Stimulated activated CD4-positive, alpha-beta T cell treated with anti-CD3 and anti-CD28 coated beads, Interleukin-15, amount 100 ng/mL, for 1 hour (primary cell): Measurements from ENCODE around the gene EFNA5.
"Not testable (repeated sequence)": the region's sequence is repeated elsewhere in the genome, so short reads cannot be mapped to it uniquely, and the experiment has no call there.

Experiments
- DNase-seq, 2 donors: peaks; one replicate each; pipeline ENCODE4 v3.0.0-alpha.2; 2020; ENCODE audit warnings: low read depth in 1 of 2, low spot score in 1 of 2

Gene EFNA5

DNA sequence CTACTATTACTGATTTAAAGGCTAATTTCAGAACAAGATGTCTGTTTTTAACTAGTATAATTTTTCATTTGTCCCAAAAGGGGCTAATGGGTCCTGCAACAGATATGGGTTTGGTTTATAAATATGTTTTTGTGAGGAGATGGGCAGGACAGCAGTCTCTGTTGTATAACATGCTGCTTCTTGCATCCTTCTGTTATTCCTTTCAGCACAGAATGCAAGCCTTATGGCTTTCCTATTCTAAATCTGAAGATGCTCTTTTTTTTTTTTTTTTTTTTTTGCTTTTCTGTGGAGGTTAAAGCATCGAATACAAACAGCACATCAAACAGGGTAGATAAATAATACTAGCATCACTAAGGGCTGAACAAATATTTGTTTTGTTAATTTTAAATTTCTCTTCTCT lies 235.7 kb downstream of the EFNA5 start:
- no peak for DNase-seq

DNA sequence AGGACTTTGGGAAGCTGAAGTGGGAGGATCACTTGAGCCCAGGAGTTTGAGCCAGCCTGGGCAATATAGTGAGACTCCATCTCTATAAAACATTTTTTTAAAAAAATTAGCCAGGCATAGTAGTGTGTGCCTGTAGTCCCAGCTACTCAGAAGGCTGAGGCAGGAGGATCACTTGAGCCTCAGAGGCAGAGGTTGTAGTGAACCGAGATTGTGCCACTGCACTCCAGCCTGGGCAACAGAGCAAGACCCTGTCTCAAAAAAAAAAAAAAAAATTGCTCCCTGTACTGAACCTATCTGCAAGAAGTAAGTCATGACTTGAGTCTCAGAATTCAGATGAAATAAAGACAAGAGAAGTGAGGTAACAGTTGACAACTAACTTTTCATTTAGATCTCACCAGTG lies 237.1 kb downstream of the EFNA5 start:
- DNase-seq = not testable (repeated sequence)

DNA sequence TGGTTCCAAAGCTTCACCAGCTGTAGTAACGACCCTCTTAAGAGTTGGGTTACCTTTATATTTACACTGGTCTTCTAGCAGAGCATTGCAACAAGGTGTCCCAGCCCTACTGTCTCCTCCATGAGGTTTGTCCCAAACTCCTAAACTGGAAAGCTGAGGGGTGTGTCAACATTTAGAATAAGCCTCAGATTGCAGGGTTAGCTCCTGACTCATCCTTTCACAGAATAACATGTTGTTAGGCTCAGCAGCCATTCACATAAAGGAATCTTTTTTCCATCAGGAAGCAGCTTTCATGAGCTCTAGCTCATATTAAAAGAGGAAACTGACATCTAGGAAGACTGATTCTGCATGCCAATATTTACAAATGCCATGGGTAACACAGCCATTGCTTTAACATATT lies 238.7 kb downstream of the EFNA5 start:
- no peak for DNase-seq

DNA sequence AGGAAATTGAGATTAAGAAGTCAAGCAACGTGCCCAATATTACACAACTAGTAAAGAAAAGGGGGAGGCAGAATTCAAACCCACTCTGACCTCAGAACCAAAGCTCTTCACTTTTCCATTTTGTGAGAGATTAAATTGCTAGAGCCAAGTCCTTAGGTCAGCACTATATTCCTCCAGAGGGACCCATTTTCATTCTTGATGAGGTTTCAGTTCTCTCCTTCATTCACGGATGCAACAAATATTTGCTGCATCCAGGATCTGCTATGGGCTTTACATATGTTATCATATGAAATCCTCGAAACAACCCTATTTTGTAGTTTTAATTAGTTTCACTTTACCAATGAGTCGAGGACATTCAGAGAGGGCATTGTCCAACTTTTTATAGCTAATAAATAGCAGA lies 239.2 kb downstream of the EFNA5 start:
- no peak for DNase-seq

DNA sequence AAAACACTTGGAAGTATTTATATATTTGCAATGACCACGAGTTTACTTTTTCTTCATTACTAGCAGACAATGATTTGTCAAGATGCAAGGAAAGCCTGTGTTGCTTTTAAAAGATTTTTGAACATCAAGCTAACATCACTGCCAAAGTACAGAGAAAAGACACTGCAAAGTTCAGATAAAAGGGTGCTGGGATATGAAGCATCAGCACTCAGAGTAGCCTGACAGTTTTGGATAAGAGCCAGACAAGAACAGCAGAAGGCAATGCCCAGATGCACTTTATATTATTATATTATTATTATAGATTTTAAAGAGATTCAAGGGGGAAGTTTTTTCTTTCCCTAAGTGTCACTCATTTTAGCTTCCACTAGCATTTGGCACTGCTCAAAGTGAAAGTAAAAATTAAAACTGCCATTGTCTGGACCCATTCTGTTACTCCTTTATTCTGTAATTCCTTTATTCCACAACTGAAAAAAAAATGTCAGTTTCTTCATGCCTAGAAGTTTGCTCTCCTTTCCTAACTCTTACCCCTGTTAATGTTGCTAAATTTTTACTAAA lies 240.6 kb downstream of the EFNA5 start:
- DNase-seq = no peak

DNA sequence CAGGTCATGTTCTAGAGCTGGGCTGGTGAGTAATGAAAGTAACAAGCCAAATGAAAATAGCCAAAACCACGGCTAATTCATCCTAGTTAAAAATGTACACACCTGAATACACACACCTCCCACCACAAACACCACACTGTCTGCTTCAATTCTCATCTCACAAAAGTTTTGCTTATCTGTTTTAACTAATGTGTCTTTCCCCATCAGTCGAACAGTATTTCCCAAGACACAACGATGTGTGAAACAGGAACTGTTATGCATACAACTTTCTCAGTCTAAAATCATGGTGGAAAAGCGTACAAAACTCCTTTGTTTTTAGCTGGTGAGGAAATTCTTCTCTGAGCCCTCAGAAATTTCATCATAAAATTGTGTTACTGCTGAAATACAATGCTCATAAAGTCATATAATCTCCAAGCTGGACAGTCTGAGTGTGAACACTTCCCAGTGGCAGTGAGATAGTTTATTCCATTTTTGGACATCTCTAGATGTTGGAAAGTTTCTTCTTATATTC lies 242.4 kb downstream of the EFNA5 start:
- no peak for DNase-seq

DNA sequence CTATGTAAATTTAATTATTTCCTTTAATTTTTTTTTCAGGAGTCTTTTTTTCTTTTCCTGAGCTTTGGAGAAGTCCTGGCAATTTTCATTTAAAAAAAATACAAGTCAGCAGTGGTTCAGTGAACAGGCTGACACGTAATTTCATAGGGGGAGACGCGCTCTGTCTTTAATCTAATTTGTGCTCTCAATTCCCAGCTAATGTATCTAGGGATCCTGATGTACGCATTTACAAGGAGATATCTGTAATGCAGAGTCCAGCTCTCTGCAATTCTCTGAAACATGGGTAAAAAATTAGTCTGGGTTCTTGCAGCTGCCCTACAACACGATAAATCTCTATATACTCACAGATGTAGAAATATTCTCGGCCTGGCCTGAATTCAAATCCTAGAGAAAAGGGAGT lies 243.9 kb downstream of the EFNA5 start:
- no peak for DNase-seq

DNA sequence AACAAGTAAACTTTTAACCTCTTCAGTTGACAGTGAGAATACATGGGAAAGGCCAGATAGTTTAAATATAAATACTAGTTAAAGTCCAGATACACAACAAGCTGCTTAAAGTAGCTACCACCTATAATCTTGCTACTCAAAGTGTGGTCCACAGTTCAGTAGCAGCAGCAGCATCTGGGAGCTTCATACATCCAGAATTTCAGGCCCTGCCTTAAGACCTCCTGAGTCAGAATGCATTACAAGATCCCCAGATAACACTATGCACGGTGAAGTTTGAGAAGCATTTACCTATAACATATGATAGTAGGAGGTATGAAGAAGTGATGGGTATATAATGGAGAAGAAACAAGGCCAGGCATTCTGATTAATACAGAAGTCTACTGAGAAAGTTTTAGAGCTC lies 244.5 kb downstream of the EFNA5 start:
- DNase-seq = no peak

DNA sequence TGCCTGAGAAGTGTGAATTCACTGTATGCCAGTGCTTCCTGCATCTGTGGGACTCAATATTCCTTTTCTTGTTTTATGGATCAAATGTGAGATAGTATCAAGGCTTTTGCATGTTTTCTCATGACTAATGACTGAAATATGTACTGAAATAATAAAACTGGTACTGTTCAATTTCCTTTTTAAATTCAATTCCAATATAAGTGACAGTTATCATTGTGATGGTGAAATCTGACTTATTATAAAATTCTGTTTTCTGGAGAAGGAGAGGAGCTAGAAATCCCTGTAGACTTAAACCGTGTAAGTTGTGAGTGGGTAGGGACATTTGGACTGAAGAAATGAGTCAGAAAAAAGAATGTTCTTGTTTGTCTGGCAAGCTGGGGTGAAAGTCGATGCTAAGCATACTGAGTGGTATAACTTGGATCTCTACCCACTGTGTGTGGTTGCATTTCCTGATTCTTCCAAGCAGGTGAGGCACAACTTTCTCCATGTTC lies 245.2 kb downstream of the EFNA5 start:
- no peak for DNase-seq

DNA sequence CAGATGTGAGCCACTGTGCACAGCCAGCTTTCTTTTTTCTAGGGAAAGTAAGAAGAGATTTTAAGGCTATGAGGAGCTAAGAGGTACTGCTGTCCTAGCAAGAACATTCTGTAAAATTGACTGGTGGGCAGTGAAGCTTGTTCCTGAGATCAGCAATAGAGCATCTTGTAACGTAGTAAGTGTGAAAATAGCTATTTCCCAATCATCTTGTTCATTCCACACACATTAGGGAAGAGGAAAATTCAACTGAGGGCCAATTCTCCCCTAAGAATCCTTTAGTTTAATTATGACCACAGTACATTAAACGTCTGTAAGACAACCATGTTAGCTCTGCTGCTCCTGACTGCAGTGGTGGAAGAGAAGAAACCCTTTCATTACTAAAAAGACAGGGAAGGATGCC lies 246.2 kb downstream of the EFNA5 start:
- DNase-seq = no peak

DNA sequence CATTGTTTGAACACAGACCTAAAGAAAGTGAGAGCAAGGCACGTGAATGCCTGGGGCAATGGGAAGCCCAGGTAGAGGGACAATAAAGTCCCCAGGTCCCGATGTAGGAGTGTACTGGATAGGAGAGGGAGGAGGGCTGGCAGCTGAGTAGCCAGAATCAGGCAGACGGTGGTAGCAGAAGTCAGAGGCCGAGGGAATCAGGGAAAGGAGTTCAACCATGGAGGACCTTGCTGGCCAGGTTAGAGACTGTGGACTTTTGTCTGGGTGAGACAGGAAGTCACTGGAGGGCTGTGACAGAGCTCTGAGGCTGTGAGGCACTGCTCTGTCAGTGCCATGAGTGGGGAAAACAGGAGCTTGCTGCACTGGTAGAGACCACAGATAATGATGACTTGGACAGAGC lies 248.2 kb downstream of the EFNA5 start:
- no peak for DNase-seq

DNA sequence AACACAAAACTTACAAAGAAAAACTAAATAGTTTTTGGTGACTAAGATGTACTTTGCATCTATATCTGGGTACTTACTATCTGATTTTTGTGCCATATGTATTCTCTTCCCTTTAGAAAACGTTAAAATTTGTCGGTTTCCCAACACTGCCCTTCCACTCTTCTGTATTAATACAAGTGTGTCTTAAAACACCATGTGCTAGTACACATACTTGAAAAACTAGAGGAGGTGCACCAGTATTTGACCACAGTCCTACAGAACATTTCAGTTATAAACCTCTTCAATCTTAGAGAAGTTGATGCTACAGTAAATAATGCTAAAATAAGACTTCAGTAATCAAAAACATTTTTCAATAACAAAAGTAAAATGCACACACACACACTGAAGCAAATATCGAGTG lies 251.2 kb downstream of the EFNA5 start:
- DNase-seq = no peak

DNA sequence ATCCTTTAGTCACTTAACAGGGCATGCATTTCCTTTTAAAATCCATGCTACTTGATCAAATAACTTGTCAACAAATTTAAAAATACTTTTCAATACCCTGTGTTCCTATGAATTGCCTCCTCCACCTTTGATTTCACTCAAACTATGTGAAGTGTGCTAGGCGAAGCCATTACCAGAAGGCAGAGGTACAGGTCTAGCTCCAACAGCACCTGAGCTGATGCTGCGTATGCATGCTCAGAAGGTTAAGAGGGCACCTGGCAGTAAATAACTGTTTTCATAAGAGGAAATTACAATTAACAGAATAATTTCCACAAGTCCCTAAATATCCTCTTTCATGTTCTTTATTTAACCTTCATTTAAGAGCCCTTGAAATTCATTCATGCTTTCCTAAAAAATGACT lies 251.8 kb downstream of the EFNA5 start:
- DNase-seq = no peak

DNA sequence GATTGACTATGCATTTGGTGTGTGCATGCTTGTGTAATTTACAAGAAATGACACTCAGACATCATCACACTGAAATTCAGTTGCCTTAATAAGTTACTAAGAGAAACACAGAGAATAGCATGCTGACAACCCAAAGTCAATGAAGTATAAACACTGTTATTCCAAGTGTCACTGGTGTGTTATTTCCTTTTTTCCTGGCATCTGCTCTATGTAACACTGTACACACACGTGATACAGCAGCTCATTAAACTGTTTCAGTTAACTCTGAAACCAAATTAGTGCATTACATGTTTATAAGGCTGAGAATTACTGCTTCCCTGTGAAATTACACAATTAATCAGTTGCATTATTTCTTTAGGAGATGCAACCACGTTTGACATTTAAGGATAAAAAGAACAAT lies 252.7 kb downstream of the EFNA5 start:
- DNase-seq = no peak

DNA sequence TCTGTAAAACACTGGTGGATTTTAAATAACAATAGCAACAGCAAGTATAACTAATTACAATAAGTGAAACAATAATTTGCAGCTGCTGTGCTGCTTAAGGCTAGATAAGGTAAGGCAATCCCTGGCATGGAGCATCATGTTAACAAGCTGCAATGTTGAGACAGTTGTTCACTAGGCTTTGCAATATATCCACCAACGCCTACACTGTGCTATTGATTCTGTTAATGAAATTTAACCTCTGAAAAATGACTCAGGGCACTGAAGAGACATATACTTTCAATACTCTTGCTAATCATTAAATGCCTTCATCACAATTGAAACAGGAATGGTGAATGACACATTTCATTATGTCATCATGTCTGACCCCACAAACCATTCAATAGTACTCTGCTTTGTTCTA lies 255.0 kb downstream of the EFNA5 start:
- DNase-seq = no peak

DNA sequence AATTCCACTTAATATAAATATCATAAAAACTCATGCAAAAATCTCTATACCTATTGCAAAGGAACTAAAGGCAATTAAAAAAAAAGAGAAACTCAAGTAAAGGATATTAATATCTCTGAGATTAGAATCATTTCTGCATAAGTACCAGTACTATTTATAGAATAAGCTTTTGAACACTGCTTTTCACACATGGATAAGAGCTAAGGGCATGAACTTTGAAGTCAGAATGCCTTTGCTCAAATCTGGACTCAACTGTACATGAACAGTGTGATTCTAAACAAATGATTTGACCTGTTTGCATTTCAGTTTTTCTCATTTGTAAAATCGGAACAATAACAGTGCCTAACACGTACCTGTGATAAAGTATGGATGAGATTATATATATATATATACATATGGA lies 255.9 kb downstream of the EFNA5 start:
- no peak for DNase-seq

DNA sequence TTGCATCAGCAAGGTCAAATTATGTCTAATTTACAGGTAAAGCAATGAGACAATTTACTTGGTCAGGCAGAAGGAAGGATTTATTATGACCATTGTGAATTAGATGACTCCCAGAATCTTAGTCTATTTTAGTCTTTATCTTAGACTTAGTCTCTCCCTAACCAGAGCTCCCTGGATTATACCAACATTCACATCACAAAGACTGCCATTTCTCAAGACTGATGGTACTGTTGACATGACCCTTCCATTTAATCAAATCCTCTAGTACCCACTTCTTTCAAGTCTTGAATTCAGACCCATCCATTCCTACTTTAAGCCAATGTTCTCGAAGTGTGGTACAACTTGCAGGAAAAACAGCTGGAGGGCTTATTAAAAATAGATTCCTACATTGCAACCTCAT lies 257.0 kb downstream of the EFNA5 start:
- no peak for DNase-seq

DNA sequence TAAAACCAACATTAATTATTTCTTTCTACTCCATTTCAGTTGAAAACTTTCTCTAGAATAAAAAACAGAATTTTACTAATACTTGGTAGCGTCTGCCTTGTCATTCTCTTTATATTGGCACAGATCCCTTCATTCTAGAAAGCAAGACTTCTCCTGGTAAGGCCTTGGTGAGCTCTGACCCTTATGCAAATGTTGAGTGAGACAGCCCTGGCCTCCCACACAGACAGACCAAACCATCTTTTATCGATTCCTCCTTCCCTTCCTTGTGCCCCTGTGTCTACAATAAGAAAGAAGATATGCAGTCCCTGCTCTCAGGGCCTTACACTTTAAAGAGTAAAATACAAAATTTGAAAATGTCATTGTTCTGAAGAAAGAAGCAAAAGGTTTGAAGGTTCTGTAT lies 262.2 kb downstream of the EFNA5 start:
- no peak for DNase-seq

DNA sequence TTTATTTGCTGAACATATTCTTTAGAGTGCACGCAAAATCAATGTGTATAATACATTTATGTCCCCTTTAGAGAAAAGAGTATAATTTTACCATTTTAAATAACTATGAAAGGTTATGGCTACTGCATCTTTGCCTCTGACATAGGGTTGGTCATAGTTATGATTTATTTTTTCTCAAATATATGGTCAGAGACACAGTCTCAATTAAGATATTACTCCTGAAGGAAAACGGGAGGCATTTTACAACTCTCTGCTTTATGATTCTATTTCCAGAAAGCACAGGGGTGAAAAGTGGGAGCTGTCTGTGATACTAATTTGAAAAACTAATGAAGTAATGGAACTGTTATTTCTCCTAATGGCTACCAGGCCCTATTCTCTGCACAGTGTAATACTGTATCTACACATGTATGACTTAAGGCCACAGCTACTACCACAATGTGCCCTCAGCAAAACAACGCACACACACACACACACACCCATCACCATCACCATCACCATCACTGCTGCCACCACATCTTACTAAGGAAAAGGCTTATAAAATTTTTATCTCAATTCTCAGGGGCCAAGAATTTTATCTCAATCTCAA lies 262.9 kb downstream of the EFNA5 start:
- no peak for DNase-seq

DNA sequence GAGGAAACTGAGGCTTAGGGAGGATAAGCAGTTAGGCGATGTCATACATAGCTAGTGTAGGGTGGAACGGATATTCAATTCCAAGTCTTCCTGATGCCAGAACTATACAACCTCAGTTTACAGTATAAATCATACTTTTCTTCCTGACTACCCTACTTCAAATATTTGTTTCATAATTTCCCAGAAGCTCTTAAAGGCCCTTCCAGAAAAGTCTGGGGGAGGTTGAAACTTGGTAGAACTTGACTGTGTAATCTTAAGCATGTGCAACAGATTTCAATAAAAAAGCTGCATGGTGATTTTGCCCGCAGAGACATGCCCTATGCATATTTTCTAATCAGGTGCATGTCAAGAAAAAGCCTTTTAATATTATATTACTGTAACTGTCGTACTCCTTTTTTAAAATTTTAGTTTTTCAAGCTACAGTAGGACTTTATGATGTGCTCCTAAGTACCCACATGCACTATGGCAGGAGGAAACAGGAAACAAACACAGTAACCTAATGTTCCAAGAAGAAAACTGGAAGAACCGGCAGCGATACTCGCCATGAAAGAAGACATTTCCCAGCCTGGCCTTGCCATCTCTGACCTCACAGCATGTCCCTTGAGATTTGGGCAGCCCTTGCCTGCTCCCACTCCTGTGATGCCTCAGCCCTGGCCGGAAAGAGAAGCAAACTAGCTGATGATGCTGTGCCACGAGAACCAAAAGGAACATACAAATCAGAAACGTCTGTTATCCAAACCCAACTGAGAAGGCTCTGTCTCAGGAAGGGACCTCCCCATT lies 266.0 kb downstream of the EFNA5 start:
- DNase-seq = no peak

DNA sequence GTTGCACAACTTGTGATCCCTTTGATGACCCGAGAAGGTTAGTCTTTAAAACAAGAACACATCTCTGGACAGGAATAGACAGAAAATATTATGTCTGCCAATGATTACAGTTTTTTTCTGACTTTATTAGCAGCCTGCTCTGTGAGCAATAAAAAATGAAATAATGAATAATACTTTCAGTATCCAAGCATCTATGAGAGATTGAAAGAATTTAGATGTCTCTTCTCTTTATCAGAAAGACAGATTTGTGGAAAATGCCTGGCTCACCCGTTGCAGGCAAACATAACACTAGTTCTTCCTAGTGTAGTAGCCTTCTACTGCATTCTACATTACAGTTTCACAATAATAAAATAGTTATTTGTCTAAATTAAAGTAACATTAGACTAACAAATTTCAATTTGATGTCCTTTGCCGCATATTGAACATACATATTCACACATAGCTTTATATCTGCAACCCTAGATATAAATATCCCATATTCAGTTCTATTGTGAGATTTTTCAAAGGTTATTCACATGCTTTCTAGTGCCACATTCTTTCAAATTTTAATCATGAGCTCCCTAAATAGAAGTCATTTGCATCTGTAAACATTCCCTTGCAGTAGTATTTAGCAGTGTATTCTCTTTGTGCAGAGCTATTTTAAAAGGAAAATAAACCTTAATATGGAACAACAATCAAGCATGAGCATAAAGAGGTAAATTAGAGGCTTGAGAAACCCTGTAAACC lies 267.3 kb downstream of the EFNA5 start:
- no peak for DNase-seq
